HG03378 (cell line): Measurements from ENCODE around the gene LIN52.

Experiments
- ATAC-seq: cut with Tn5 transposase; IDR thresholded peaks from one replicate; pipeline ENCODE4 v1.9.1; 2021; ENCODE audit warnings: mild to moderate bottlenecking, moderate library complexity; ENCODE audit not compliant: unreplicated experiment

Gene LIN52, protein sequence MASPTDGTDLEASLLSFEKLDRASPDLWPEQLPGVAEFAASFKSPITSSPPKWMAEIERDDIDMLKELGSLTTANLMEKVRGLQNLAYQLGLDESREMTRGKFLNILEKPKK

DNA sequence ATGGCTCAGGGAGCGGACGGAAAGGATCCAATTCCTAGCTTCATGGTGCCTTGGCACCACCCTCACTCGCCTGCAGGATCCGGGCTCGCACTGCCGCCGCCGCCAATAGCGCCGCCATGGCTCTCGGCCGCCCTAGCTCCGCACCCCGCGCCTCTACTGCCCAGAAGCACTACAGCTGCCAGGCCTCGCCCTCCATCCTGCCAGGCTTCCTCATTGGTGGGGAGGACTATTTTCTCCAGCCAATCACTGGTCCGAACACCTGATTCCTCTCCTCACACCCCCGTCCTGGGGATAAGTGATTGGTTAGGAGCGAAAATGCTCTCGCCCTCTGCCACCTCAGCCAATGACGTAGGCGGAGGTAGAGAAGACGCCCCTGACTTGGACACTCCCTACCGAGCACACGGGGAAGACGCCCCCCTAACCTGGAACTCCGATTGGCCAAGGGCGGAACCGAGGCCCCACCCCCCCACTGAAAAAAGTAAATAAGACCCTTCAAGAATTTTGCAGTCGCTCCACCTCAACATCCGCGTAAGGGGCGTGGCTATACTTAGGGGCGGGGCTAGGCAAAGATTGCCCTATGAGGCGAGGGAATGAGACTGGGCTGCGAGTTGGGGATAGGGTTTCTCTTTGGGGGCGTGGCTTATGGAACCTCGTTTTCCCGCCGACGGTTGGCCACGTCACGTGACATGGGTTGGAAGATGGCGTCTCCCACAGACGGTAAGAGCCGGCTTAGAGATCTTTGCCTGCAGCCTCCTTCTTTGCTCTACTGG lies at the start of gene LIN52, which contains the start of gene ALDH6A1:
Gene LIN52 (plus strand): TSS at position 680 of the 770 bp plus-strand sequence. CDS start 19 bp downstream, at position 699.
Gene ALDH6A1 (minus strand): TSS at position 177 of the 770 bp plus-strand sequence. CDS start 59 bp downstream, at position 118.
- peak; percentile 84 for ATAC-seq

DNA sequence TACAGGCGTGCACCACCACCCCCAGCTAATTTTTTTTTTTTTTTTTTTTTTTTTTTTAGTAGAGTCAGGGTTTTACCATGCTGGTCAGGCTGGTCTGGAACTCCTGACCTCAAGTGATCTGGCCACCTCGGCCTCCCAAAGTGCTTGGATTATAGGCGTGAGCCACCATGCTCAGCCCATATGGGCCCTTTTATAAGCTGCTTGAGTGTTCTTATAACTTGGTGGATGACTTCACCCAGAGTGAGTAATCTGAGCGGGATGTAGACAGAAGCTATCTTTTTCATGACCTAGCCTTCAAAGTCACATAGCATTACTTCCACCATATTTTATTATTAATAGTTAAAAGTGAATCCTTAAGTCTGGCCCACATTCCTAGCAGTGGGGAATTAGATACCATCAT lies 49.2 kb upstream of the LIN52 start:
- no peak for ATAC-seq

DNA sequence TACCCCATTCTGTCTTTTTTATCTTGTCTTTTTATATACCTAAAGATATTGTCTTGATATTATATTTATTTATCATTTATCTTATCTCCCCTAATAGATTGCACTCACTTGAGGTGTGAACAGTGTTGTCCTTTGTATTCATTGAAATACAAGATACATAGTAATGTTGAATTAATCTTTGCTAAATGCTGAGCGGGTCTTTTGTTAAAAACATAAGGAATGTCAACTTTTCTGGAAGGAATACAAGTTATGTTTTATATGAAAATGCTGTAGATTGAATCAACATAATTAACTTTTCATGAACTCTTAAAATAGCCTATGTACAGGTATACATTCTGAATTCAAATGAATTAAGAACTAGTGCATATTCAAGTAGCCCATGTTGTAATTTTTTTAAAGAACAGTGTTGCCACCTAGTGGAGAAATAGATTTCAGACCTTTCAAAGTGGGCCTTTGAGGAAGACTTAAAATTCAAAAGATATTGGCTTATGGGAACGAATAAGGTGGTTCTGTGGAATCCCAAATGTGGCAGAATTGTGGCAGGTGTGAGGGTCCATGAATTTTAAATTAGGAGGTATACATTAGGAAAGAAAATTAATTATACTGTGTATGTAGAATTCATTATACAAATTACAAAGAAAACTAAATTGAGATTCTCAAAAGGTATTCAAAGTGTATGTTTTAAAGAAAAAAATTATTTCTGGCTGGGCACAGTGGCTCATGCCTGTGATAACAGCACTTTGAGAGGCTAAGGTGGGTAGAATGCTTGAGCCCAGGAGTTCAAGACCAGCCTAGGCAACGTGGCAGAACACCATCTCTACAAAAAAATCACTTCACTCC lies 46.5 kb upstream of the LIN52 start:
- no peak for ATAC-seq

DNA sequence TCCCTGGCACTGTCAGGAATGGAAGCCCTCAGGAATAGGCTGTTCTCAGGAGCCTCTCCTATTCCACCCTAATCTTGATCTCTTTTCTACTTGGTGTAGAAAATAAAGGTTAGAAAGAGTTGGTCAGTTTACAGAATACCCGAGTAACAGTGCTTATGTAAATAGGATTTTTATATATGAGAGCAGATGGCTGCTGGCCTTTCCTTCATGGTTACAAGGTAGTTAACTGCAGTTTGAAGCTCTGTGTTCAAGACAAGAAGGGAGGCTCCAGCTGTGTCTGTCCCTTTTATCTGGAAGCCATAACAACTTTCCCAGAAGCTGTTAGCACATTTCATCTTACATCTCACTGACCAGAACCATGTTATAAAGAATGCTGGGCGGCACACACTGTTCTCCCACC lies 42.5 kb upstream of the LIN52 start:
- no peak for ATAC-seq

DNA sequence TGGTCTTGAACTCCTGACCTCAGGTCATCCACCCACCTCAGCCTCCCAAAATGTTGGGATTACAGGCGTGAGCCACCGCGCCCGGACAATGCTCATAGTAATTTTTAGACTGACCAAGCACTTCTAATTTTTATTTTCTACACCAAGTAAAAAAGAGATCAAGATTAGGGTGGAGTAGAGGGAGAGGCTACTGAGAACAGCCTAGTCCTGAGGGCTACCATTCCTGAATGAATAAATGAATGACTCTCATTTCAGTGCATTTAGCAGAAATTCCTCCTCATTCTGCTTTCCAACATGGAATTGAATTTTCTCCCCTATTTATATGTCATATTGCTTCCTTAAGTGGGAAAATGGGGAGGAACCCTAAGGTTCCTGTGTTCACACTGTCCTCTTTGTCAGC lies 39.2 kb upstream of the LIN52 start:
- ATAC-seq: no peak

DNA sequence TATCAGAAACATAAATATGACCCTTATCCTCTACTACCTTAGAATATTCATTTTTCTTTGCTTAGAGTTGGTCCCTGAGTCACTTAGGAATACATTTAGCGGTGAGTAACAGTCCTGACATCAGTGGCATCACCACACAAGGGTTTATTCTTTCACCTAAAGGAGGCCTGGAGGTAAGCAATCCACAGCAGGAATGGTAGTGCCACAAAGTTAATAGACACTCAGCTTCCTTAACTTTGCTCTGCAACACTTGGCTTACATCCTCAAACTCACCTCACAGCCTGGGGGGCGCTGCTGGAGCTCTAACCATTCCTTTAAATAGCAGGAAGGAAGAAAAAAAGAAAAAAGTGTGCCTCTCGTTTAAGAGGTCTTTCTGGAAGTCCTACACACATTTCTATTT lies 36.5 kb upstream of the LIN52 start:
- no peak for ATAC-seq

DNA sequence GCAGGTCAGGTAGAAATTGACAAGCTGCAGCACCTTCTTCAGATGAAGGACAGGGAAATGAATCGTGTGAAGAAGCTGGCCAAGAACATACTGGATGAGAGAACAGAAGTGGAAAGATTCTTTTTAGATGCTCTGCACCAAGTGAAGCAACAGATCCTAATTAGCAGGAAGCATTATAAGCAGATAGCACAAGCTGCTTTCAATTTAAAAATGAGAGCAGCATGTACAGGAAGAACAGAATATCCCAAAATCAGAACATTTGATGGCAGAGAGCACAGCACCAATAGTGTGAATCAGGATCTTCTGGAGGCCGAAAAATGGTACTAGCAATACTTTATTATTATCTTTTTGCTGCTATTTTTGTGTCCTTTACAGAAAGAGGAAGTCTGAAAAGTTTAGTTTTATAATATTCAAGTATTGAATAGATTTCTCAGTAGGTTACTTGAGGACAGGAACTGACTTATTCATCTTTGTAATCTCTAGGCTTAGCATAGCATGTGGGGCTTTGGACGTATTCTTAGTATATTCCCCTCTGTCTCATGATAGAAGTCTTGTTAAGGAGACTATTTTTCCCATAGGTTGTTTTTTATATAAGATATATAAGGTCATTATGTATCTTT lies 34.8 kb upstream of the LIN52 start:
- no peak for ATAC-seq

DNA sequence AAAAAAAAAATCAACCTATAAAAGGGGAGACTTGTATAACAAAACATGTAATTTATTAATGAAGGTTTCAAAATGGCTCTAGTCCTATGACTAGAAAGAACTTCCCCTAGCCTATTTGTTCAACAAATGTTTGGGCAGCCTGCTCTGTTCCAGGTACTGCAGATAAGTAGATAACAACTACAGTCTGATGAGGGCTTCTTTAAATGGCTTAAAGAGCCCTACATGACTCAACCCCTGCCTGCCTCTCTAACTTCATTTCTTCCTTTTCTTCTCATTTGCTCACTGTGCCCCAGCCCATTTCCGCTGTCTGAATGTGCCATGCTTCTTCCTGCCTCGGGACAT lies 22.0 kb upstream of the LIN52 start:
- ATAC-seq: no peak

DNA sequence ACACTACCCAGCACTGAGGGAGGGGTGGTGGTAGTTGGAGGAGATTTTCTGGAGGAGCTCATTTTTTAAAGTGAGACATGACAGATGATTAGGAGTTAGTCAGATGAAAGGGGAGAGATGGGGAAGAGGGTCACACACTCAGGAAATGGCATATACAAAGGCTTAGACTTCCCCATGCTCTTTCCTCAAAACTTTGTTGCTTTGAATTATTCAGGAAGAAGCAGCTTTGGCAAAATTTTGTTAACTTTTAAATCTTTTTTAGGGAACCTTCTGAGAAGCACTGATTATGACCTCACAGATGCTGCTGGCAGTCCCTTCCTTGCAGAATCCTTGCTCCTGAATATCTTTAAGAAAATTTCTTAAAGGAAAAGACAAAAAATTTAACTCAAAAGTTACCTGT lies 20.3 kb upstream of the LIN52 start:
- no peak for ATAC-seq

DNA sequence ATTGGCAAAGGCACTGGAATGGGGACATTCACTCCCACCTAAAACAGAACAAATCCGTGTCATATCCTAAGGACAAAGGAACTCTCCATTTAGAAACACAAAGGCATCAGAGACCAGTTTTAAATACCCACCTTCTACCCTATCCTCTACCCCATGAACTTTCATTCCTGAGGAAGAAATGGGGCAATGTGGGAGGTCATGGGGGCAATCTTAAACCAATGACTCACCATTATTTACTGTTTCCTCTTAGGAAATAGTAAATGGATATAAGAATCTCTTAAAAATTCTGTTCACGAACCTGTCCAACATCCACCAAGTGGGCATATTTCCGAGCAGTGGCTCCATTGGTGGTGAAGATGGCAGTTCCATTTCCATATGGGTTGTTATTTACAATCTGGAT lies 19.9 kb upstream of the LIN52 start:
- ATAC-seq: no peak

DNA sequence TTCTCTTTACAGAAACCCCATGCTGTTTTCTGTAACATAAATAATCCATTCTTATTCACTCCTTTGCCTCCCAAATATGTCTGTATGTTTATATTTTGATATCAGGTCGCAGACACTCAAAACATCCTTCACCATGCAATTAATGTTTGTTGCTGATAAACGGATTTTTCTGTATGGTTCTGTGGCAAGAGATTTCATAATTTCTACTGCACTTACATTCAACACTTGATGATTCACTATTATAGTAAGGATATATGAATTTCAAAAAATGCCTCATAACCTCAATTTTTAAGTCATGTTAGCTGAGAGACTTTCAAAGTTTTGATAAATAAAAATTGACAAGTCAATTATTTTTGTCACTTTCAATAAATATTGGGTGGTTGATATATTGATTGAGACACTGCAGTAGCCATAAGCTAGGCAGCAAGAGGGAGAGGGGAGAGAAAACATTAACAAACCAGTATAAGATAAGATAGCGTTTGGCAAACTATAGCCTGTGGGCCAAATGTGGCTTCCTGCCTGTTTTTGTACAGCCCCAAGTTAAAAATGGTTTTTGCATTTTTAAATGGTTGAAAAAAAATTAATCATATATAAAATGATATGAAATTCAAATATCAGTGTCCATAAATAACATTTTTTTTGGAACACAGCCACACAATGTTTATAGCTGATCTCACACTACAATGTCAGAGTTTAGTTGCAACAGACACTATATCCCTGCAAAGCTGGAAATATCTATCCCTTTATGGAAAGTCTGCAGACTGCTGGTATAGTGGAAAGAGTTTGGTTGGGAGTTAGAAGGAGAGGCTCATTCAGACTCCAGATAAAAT lies 18.8 kb upstream of the LIN52 start:
- no peak for ATAC-seq

DNA sequence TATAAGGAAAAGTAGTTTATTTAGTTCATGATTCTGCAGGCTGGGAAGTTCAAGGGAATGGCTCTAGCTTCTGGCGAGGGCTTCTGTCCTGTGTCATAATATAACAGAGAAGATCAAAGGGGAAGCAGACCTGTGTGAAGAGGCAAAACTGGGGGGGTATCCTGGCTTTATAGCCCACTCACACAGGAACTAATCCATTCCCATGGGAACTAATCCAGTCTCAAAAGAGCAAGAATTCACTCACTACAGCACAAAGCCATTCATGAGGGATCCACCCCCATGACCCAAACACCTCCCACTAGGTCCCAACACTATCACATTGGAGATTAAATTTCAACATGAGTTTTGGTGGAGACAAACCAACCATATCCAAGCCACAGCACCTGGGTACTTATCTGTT lies 7.4 kb upstream of the LIN52 start:
- ATAC-seq: no peak

DNA sequence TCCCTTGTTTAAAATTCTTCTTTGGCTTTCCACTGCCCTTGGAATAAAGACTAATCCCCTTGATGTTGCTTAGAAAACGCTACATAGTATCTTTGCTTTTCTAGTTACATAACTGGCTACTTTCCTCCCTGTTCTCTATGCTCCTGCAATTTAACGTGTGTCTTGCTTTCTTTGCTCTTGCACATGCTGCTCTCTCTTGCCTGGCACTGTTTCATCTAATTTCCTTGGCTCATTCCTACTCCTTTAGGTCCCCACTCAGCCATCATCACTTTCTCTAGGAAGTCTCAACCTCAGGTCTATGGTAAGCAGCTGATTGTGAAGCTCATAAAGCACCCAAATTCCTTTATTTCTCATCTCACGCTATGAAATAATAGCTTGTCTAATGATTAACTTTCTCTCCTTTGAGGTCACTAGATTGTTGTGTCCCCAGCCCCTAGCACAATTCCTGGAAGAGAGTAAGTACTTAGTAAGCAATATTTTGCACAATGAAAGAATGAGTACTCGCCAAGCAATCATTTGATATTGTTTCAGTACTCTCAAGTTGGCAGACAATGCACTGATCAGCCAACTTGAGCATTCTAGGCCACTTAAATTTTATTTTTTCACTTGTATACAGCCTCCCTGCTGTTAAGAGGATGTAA lies 3.8 kb upstream of the LIN52 start:
- ATAC-seq: no peak

DNA sequence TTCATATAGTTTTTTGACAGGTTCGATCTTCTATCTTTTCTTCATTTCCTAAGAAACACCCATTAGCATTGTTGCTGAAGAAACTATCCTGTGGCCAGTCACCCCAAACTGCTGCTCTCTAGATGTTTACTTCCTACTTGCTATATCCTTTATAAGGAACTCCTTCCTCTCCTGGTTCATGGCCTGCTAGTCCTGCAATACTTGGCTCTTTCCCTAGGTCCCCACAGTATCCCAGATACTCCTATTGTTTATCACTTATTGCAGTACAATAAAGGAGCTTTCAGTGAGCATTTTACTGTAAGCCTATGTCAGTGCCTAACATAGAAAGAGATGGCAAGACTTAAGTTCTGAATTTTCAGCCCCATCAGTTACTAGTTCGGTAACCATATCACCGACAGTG lies 3.3 kb upstream of the LIN52 start:
- no peak for ATAC-seq

DNA sequence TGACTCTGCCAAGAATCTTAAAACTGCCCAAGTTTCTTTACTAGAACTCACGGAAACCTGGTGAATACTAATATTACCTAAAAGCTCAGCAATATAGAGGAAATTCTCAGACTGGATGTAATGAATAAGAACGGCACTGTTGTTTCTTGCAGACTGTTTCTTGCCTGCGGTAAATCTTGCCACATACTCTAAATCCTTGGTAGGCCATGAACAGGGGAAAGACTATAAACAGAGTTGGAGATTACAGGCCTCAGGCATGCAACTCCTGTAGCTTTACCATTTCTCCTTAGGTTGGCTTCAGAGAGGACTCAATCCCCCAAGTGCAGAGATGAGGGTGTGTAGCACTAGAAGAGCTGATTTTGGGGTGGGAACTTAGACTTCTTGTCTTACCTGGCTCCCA lies 1.6 kb upstream of the LIN52 start:
- no peak for ATAC-seq

DNA sequence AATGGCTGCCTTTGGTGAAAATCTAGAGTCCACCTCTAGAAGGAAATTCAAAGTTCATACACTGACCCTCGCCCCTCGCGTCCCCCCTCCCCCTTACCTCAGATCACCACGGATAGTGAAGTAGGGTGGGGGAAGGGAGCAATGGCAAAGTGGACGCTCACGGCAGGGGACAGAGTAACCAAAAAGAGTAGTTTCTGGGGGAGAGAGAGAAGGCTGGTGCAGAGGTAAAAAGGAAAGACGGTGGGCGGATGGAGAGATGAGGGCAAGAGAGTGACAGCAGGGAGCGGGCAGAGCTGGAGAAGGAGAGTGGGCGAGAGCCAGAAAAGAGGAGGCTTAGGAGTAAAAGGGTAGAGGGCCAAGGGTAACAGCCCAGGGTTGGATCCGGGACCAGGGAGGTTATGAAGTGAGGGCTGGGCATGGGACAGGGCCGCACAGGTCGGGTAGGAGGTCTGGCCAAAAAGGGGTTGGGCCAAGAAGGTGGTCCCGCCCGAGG lies 926 bp upstream of the LIN52 start:
- peak; percentile 8 for ATAC-seq

DNA sequence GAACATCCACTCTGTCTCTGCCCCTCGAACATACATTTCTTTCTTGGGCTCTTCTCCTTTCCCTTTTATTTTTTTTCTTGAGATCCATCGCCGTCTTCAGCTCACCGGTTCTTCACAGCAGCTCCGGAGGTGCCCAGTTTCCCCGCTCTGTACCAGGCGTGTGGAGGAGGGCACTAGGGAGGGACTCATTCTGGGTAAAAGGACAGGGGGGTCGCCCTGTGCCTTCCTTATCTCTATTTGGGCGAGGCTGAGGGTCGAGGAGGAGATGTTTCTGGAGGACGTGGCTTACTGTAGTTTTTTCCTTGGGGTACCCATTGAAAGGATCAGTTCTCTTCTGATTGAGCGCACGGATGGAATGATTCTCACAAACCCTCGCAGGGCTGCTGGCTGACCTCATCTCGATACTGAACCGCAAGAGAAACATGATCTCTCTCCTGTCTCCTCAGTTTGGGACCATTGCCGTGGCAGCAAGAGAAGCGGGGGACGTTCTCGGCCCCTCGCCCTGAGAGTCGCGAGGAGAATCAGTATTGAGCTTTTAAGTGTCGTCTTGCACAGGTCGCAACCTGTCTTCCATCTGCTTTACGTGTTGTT lies 386 bp downstream of the LIN52 start:
- ATAC-seq: no peak

DNA sequence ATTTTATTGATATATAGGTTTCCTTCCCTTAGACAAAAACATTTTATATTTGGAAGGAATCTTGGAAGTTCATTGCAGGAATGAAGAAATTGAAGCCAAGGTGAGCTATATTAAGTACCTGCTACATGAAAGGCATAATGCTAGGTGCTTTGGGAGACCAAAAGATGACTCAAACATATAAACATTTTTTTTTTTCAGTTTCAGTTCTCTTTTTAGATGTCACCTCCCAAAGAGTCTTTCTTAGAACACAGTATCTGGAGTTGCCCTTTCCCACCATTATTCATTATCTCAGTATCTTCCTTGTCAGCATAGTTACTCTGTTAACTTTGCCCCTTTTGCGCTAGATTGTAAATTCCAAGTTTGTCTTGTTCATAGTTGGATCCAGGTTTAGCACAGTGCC lies 1.1 kb downstream of the LIN52 start:
- peak; percentile 28 for ATAC-seq

DNA sequence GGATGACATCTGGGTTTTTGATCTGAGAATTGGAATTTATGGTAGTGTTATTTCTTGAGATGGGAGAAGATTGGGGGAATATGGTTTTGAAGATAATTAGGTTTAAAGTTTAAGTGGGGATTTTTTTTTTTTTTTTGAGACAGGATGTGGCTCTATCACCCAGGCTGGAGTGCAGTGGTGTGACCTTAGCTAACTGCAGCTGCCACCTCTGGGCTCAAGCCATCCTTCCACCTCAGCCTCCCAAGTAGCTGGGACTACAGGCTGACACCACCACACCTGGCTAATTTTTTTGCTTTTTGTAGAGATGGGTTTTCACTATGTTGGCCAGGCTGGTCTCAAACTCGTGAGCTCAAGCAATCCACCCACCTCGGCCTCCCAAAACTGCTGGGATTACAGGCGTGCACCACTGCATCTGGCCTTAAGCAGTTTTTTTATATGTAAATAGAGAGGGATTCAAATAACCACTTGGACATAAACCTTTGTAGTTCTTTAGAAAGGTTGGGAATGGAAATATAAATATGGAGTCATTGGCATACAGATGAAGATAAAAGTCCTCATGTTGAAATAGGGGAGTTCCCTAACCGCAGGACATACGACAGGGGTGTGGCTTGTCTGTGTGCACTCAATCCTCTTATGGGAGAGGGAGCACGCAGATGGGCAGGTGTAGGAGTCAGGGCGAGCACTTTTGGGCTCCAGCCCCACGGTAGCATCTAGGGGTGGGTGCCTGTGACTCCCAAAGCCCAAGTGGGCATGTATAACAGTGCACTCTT lies 4.7 kb downstream of the LIN52 start:
- ATAC-seq: no peak
